Ishikawa (cell line): Measurements from ENCODE around the gene ADAP2.

ENCODE experiments used
- EP300 ChIP-seq: IDR thresholded peaks from 2 replicates; pipeline ENCODE4 v1.6.1; 2012; ENCODE audit warnings: borderline replicate concordance
- NFIC ChIP-seq: IDR thresholded peaks from 2 replicates; pipeline ENCODE4 v1.6.1; 2012
- TAF1 ChIP-seq: IDR thresholded peaks from 2 replicates; pipeline ENCODE4 v1.6.1; 2012; ENCODE audit warnings: low read depth, mild to moderate bottlenecking
- TCF12 ChIP-seq: IDR thresholded peaks from 2 replicates; pipeline ENCODE4 v1.6.1; 2012; ENCODE audit warnings: low read depth
- YY1 ChIP-seq: IDR thresholded peaks from 2 replicates; pipeline ENCODE4 v1.6.1; 2012; ENCODE audit warnings: low read depth
- TF ChIP-seq, protein P1 (sequence below): IDR thresholded peaks from 2 replicates; pipeline ENCODE4 v1.6.1; 2012
- TF ChIP-seq, protein P2 (sequence below): IDR thresholded peaks from 2 replicates; pipeline ENCODE4 v1.6.1; 2012; ENCODE audit warnings: low read depth, mild to moderate bottlenecking

GRCh38 chr17:30956764-30957374, 35.1 kb downstream of the ADAP2 start:
- TF ChIP-seq TCF12 (no peak), TAF1 (no peak), NFIC (no peak), EP300 (no peak), YY1 (no peak)
- TF ChIP-seq, protein P1, sequence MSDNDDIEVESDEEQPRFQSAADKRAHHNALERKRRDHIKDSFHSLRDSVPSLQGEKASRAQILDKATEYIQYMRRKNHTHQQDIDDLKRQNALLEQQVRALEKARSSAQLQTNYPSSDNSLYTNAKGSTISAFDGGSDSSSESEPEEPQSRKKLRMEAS = no peak
- TF ChIP-seq, protein P2, sequence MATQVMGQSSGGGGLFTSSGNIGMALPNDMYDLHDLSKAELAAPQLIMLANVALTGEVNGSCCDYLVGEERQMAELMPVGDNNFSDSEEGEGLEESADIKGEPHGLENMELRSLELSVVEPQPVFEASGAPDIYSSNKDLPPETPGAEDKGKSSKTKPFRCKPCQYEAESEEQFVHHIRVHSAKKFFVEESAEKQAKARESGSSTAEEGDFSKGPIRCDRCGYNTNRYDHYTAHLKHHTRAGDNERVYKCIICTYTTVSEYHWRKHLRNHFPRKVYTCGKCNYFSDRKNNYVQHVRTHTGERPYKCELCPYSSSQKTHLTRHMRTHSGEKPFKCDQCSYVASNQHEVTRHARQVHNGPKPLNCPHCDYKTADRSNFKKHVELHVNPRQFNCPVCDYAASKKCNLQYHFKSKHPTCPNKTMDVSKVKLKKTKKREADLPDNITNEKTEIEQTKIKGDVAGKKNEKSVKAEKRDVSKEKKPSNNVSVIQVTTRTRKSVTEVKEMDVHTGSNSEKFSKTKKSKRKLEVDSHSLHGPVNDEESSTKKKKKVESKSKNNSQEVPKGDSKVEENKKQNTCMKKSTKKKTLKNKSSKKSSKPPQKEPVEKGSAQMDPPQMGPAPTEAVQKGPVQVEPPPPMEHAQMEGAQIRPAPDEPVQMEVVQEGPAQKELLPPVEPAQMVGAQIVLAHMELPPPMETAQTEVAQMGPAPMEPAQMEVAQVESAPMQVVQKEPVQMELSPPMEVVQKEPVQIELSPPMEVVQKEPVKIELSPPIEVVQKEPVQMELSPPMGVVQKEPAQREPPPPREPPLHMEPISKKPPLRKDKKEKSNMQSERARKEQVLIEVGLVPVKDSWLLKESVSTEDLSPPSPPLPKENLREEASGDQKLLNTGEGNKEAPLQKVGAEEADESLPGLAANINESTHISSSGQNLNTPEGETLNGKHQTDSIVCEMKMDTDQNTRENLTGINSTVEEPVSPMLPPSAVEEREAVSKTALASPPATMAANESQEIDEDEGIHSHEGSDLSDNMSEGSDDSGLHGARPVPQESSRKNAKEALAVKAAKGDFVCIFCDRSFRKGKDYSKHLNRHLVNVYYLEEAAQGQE = no peak
